ENCODE results near the gene ZFP1.

- TF ChIP-seq POLR2A (IDR thresholded peaks at IDR 0.05): no peak
- TF ChIP-seq, protein P1, sequence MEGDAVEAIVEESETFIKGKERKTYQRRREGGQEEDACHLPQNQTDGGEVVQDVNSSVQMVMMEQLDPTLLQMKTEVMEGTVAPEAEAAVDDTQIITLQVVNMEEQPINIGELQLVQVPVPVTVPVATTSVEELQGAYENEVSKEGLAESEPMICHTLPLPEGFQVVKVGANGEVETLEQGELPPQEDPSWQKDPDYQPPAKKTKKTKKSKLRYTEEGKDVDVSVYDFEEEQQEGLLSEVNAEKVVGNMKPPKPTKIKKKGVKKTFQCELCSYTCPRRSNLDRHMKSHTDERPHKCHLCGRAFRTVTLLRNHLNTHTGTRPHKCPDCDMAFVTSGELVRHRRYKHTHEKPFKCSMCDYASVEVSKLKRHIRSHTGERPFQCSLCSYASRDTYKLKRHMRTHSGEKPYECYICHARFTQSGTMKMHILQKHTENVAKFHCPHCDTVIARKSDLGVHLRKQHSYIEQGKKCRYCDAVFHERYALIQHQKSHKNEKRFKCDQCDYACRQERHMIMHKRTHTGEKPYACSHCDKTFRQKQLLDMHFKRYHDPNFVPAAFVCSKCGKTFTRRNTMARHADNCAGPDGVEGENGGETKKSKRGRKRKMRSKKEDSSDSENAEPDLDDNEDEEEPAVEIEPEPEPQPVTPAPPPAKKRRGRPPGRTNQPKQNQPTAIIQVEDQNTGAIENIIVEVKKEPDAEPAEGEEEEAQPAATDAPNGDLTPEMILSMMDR (IDR thresholded peaks at IDR 0.05): no peak
Observed at GRCh38 chr16:75206749-75207451, 58.6 kb downstream of the ZFP1 start, which contains the start of gene CTRB2.

All from breast epithelium (tissue), 3 donors.